DMS153 (cell line): ENCODE measurements around the gene PCP4.

Experiments used
- DNase-seq: peaks from one replicate; lab custom pipeline; 2025; lab: John Stamatoyannopoulos, UW

PCP4 gene

GRCh38 chr21:39867198-39867650, at the start of gene PCP4:
Gene PCP4, plus strand, starts transcription at chr21:39867438. Its CDS starts 64 bp downstream, at chr21:39867502.
- DNase-seq, result no peak

DNA sequence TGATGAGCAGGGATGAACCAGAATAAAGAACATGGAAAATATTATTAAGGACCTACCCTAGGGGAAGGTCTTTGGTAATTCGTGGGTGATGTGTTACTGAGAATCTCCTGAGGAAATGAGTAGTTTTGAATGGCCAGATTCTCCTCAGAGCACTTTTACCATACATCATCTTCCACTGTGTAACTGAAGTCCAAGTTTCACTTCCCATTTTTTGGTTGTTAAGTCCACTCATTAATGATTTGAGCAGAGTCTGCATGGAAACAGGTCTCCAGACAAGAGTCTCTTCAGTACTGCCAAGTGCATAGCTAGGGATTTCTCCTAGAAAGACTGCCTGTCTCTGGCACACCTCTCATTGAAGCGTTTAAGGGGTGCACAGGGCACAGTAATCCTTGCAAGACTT, 48.7 kb upstream of the PCP4 start:
- no peak for DNase-seq

DNA sequence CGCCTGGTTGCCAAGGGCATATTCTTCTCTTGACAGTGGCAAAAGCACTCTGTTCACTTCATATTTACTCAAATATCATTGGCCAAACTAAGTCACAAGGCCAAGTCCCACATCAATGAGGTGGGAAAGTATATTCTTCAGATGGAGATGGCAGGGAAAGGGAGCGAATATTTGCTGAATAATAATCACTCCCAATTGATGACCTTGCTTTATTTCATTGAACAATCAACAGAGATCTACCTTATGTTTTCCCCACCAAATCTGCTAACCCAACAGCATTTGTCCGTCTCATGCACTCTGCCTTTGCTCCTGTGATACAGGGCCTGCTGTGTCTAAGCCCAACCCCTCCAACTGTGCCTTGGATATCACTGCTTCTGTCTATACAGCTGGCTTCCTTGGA, 45.2 kb upstream of the PCP4 start:
- DNase-seq, result no peak

GRCh38 chr21:39825250-39825649, 42.0 kb upstream of the PCP4 start:
- no peak for DNase-seq

DNA sequence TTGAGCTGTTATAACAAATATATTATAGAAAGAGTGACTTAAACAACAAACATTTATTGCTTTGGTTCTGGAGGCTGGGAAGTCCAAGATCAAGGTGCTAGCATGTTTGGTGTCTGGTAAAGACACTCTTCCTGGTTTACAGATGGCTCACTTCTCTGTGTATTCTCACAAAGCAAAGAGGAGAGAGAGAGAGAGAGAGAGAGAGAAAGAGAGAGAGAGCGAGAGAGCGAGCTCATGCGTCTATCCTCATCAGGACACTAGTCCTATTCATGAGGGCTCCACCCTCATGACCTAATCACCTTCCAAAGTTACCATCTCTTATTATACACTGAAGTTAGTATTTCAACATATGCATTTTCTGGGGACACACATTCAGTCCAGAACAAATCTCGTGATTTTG, 32.7 kb upstream of the PCP4 start:
- DNase-seq, result no peak

GRCh38 chr21:39837861-39838359, 29.3 kb upstream of the PCP4 start:
- no peak for DNase-seq

GRCh38 chr21:39840373-39841097, 26.7 kb upstream of the PCP4 start:
- DNase-seq, result no peak

DNA sequence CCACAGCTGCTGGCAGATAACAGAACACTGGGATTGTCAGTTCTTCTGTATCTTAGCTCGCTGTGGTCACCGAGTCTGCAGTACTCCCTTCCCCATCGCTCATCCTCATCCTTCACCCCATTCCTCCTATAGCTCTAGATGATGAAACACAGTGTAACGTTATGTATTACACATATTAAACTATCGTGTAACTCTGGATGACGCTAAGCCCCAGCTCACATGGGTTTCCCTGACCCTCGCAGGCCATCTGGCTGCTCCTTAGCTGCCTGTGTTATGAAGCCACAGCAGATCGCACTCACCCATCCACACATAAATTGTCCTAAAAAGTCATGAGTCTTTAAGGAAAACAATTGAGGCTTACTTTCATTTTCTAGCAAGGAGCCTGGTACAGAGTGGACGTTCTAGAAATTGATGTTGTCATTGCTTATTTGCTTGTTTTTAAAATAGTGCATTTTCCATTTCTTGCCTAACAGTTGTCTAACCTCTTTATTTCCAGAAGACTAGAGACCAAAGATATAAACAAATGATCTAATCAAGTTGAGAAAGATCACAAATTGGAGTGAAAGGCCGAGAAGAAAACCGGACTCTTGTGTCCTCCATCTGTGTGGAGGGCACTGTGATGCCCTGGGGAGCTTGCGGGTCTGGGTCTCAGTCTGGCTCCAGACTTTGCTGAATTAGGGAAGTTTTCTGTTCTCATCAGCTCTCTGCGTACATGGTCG, 24.3 kb upstream of the PCP4 start:
- DNase-seq, result no peak

- no peak for DNase-seq
Measured at GRCh38 chr21:39843483-39843882, 23.8 kb upstream of the PCP4 start.

DNA sequence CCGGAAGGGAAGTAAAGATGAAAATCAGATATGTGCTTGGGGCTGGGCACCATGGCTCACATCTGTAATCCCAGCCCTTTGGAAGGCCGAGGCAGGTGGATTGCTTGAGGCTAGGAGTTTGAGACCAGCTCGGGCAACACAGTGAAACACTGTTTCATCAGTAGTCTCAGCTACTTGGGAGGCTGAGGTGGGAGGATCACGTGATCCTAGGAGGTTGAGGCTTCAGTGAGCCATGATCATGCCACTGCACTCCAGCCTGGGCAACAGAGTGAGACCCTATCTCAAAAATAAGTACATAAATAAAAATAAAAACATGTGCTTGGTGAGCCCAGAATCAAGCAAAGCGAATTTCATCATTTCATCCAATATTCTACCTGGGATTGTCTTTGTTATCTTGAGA, 23.3 kb upstream of the PCP4 start:
- no peak for DNase-seq

- DNase-seq, result no peak
Measured at GRCh38 chr21:39845571-39846130, 21.6 kb upstream of the PCP4 start.

- DNase-seq, result no peak
Measured at GRCh38 chr21:39847877-39848276, 19.4 kb upstream of the PCP4 start.

GRCh38 chr21:39849014-39849655, 18.1 kb upstream of the PCP4 start:
- no peak for DNase-seq

GRCh38 chr21:39850333-39850732, 16.9 kb upstream of the PCP4 start:
- DNase-seq, result peak; percentile 45

GRCh38 chr21:39851002-39851618, 16.1 kb upstream of the PCP4 start:
- no peak for DNase-seq

DNA sequence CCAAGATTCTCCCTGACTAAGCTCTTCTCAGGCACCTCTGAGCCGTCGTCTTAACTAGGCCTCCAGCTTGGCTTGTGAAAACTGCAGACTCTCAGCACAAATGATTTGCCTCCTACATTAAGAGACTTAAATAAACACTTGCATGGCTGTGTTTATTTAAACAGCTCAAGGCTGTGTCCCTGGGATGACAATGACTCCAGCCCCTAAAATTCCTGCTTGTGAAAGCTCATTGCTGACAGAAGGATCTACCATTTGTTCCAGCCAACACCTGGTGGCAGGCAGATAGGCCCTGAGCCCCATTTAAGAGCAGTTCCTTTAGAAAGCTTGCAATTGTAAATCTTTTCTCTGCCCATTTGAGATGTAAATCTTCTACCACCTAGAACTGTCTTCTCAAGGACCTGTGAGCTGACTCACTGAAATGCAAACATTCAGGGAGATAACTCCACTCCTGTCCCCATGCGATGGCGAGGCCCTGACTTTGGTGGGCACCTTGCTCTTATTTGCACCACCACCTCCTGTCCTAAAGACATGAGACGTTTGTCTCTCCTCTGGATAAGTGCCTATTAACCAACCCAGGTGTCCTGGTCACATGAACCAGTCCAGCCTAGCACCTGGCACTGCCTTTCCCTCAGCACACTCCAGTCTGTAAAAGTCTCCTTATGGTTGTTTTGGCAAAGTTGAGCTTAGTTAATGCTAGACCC, 15.1 kb upstream of the PCP4 start:
- DNase-seq, result peak; percentile 88

DNA sequence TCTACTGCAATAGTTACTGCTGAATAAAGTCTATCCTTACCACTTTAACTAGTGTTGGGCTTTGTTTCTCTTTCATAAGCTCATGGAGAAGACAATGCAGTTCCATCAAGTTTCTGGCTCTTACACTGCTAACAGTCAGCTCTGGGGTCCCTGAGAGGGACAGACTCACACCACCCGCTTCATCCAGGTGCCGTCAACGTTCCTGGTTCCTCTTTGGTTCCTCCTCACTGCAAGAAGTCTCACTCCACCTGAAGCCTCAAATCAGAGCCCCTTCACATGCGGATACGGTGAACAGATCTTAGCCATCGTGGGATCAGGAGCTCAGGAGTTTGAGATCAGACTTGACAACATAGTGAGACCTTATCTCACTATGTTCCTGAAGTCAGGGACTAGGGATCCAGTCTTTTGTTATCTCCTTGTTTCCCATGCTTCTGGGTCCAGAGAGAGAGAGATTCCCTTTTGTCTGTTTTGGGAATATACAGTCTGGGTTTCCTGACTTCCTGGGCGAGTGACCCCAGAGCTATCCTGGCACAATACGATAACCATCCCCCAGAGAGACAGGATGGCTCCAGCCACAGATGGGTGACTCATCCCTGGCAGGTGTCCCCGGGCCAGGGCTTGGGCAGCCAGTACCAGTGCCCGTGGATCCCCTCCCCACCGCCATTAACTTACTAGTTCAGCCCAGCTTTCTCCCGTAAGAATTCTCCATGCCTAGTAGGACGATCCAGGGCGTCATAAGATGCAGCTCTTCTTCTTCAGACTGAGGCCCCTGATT, 14.3 kb upstream of the PCP4 start:
- DNase-seq, result no peak

DNA sequence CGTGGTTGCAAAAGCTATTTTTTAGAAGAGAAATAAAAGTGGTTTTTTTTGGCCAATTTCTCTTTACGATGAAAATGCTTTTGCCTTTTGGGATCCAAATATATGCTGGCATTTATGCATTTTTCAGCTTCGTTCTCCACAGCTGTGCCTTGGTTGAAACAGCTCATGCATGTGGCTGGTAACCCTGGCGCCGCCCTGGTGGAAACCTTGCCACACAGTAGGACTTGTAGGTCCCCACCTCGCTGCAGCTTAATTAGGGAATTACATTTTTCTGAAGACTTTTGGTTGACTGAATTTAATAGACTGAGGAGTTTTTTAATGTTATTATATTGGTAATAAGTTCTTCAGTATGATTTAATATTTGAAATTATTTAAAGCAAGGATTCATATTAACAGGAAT, 12.7 kb upstream of the PCP4 start:
- no peak for DNase-seq

GRCh38 chr21:39855595-39855994, 11.6 kb upstream of the PCP4 start:
- no peak for DNase-seq

GRCh38 chr21:39860600-39860999, 6.6 kb upstream of the PCP4 start:
- no peak for DNase-seq

- DNase-seq, result peak; percentile 87
Measured at GRCh38 chr21:39863111-39863510, 4.1 kb upstream of the PCP4 start.
